ENCODE data around the gene CLEC5A.
"Not testable (repeated sequence)": the region's sequence is repeated elsewhere in the genome, so short reads cannot be mapped to it uniquely, and the experiment has no call there.

CLEC5A gene

GRCh38 chr7:141945356-141945755, 1.4 kb downstream of the CLEC5A start:
- no peak for DNase-seq

GRCh38 chr7:141944811-141945210, 2.0 kb downstream of the CLEC5A start:
- no peak for DNase-seq

GRCh38 chr7:141943846-141944245, 2.9 kb downstream of the CLEC5A start:
- DNase-seq: no peak

- no peak for DNase-seq
These were observed 5.7 kb downstream of the CLEC5A start for GRCh38 chr7:141941075-141941474.

GRCh38 chr7:141930211-141930610, 16.6 kb downstream of the CLEC5A start:
- DNase-seq: no peak

GRCh38 chr7:141928845-141929195, 18.0 kb downstream of the CLEC5A start:
- DNase-seq: no peak

- DNase-seq: no peak
These were observed 18.5 kb downstream of the CLEC5A start for GRCh38 chr7:141928146-141928844.

- DNase-seq: no peak
These were observed 26.5 kb downstream of the CLEC5A start for GRCh38 chr7:141920281-141920680.

GRCh38 chr7:141916099-141916498, 30.7 kb downstream of the CLEC5A start, which contains the start of gene OR9A4:
Gene OR9A4, plus strand, starts transcription at chr7:141916399. Its CDS starts 2,477 bp downstream, at chr7:141918876.
- DNase-seq: no peak

- DNase-seq: no peak
These were observed 31.2 kb downstream of the CLEC5A start for GRCh38 chr7:141915565-141915964.

- DNase-seq: no peak
These were observed 35.4 kb downstream of the CLEC5A start for GRCh38 chr7:141911391-141911790.

GRCh38 chr7:141906285-141906684, 40.5 kb downstream of the CLEC5A start:
- DNase-seq: no peak

- not testable (repeated sequence) for DNase-seq
These were observed 47.4 kb downstream of the CLEC5A start for GRCh38 chr7:141899366-141899765.

GRCh38 chr7:141891336-141891735, 55.4 kb downstream of the CLEC5A start:
- DNase-seq: no peak

GRCh38 chr7:141889321-141889720, 57.5 kb downstream of the CLEC5A start:
- no peak for DNase-seq

- no peak for DNase-seq
These were observed 62.1 kb downstream of the CLEC5A start for GRCh38 chr7:141884539-141885225.

- DNase-seq: no peak
These were observed 65.8 kb downstream of the CLEC5A start for GRCh38 chr7:141880960-141881359.

GRCh38 chr7:141877365-141877764, 69.4 kb downstream of the CLEC5A start:
- DNase-seq: no peak

Data from stimulated activated CD4-positive, alpha-beta T cell treated with anti-CD3 and anti-CD28 coated beads, Interleukin-4, amount 100 ng/mL, for 1 hour (primary cell).